HG03565 (cell line): ENCODE data around the gene DIAPH3.
A peak's percentile ranks its signal among the peaks of the same experiment; 100 is the strongest.

Experiments used
- ATAC-seq: cut with Tn5 transposase; IDR thresholded peaks from one replicate; pipeline ENCODE4 v1.9.1; 2021; ENCODE audit warnings: mild to moderate bottlenecking, moderate library complexity; ENCODE audit not compliant: unreplicated experiment

The DIAPH3 gene

GRCh38 chr13:59963383-59963782, 200.3 kb downstream of the DIAPH3 start:
- no peak for ATAC-seq

DNA sequence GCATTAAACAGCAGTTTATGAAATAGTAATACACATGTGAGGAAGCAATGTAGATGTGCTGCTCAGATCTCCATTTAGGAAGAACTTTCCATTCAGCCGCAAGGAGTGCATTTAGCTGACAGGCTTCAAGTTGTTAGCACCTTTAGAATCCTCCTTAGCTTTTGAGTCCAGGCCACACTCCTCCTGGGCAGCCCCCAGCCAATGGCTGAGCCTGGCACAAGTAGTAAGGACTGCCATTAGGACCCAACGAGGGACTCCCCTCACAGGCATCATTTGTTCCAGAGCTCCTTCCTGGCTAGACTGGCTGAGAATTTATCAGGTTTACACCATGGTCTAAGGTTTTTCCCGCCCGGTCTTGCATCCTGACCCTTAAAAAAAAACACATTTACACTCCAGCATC, 201.4 kb downstream of the DIAPH3 start:
- ATAC-seq = no peak

DNA sequence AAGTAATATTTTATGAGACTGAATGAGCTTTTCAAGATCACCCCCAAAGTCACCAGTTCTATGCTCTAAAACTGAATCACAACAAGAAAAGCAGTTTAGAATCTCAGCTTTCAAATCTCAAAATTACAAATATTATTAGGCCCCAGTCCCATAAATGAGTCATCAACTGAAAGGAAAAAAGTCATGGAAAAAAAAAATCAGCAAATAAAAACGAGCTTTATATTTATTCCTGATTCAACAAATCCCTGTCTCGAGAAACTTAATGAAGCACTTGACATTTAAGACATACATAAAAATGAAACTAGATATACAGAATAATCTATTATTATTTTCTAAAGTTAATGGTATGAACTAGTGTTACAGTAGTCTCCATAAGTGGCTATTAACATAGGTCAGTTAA, 203.0 kb downstream of the DIAPH3 start:
- no peak for ATAC-seq

- ATAC-seq = no peak
Measured at GRCh38 chr13:59957438-59957837, 206.3 kb downstream of the DIAPH3 start.

GRCh38 chr13:59954601-59955000, 209.1 kb downstream of the DIAPH3 start:
- no peak for ATAC-seq

- no peak for ATAC-seq
Measured at GRCh38 chr13:59951011-59951410, 212.7 kb downstream of the DIAPH3 start.

DNA sequence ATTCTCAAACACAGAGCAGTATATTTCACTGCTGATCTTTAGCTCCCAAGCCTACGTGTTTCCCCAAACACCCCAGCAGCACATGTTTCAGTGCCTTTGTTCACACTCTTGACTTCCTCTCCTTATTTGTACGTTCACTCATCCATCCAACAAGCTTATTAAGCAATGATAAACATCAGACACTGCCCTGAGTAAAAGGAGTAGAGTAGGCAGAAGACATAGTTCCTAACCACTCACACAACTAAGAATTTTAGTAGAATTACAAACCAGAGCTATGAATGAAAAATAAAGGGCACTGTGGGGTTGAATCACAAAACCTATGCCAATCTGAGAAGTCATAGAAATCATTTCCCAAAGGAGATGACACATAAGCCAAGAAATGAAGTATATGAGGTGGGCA, 213.5 kb downstream of the DIAPH3 start:
- ATAC-seq = no peak

- ATAC-seq = no peak
Measured at GRCh38 chr13:59948686-59949085, 215.0 kb downstream of the DIAPH3 start.

GRCh38 chr13:59946944-59947343, 216.8 kb downstream of the DIAPH3 start:
- ATAC-seq = no peak

GRCh38 chr13:59931621-59932020, 232.1 kb downstream of the DIAPH3 start:
- no peak for ATAC-seq

DNA sequence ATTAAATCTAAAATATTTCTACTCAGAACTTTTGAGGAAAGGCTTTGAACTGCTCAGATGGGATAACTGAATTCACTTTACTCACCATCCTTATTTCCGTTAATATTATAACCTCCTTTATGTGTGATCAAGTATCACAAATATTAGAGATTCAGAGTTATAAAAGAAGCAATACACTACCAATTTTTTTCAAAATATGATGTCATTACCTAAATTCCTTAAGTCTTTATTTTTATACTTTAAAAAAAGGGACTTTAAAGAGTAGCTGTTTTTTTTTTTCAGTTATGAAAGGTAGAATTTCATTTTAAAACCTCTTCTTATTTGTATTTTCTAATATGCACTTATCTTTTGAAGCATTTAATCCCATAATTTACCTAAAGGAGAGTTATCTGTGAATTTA, 239.5 kb downstream of the DIAPH3 start:
- no peak for ATAC-seq

DNA sequence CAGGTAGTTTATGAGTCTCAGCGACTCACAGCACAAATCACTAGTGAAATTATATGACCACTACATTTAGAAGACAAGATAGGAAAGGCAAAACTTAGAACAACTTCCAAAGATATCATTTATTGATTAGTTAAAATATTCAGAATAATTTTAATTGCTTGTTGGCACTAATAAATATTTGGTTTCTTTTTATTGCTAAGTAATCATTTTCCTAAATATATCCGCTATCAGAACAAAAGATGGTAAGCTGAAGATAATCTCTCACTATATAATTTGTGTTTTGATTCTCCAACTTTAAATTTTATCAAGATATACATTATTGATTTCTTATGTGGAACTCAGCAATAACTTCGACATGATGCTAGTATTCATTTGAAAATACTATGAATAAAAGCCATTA, 248.5 kb downstream of the DIAPH3 start:
- ATAC-seq = no peak

DNA sequence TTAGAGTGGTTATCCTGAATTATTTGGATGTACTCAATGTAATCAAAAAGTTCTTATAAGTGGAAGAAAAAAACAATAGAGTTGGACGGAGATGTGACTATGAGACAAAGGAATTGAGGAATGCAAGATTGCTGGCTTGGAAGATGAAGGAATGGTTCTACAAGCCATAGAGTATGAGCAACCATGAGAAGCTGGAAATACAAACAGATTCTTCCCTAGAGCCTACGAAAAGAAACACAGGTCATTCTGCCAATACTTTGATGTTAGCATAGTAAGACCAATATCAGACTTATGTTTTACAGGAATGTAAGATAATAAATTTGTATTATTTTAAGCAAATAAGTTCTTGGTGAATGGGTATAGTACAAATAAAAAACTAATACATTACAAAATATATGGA, 249.2 kb downstream of the DIAPH3 start:
- no peak for ATAC-seq

- ATAC-seq = peak; percentile 56
Measured at GRCh38 chr13:59906413-59907049, 257.2 kb downstream of the DIAPH3 start.

DNA sequence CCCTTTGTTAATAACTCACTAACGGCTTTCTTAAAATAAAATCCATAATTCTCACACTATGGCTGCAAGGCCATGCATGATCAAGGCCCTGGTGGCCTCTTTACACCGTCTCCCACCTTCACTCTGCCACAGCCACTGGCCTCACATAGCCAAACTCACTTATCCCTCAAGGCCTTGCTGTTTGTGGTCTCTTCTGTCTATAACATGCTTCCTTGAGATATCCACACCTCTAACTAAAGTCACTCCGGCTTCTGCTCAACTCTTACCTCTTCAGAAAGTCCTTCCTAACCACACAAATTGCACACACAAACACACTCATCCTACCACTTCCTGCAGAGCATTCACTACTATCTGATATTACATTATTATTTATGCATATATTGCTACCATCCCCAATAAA, 262.5 kb downstream of the DIAPH3 start:
- no peak for ATAC-seq

DNA sequence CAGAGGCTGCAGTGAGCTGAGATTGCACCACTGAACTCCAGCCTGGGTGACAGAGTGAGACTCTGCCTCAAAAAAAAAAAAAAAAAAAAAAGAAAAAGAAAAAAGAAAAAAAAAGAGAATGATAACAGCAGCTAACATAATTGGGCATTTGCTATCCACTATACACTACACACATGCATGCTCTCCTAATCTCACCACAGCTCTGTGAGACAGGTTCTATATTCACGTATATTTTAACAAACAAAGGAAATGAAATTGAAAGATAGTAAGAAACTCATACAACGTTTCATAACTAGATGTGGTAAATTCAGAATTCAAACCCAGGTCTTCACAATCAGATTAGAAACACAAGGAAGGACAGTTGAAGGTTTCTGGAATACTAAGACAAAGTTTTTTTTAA, 265.7 kb downstream of the DIAPH3 start:
- no peak for ATAC-seq

DNA sequence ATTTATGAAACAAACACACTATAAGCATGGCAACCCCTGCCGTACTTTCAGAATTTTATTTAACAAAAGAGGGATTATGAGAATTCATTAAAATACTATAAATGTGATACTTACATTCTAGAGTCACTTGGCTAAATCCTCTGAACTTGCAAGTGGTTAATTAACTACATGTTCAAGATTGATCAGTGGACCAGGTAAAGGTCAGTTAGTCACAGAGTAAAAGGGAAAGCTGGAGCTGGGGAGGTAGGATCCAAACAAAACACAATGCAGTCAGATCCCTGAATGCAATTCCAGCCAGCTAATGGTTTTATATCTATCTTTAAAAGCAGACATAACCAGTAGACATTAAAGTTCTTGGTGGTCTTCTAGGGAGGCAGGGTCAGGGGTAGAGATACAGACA, 270.5 kb downstream of the DIAPH3 start:
- no peak for ATAC-seq

DNA sequence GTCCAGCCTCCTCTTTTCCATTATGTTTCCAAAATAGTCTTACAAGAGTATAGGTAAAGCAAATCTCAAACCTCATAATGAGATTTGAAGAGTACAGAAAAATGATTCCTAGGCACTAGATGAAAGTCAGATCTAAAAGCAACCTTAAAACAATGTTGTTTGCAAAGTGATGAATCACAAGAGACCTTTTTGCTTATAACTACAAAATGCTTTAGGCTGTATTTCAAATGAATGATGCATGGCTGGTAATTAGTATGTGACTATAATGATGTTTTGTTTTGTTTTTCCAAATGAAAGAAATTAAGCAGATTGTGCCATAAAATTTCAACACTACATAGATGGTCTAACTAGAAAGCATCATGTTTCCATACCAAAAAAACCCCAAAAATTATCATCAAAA, 272.7 kb downstream of the DIAPH3 start:
- ATAC-seq = no peak

DNA sequence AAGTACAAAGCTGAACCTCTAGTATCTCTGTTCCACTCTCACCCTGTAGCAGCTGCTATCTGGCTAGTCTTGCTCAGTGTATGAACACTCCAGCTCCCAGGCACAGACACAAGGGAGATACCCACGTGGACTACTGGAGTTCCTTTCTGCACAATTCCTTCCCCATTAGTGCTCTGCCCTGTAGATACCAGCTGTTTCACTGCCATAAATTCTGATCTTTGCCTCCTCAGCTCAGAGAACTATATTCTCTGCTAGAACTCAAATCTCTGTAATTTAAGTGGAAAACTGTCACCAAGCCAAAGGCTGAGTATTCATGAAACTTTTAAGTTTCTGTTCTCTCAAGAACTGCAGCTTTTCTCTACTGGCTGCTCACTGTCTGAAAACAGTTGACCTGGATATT, 273.7 kb downstream of the DIAPH3 start:
- ATAC-seq = no peak

- no peak for ATAC-seq
Measured at GRCh38 chr13:59888408-59888807, 275.3 kb downstream of the DIAPH3 start.

- ATAC-seq = no peak
Measured at GRCh38 chr13:59885076-59885475, 278.7 kb downstream of the DIAPH3 start.

DNA sequence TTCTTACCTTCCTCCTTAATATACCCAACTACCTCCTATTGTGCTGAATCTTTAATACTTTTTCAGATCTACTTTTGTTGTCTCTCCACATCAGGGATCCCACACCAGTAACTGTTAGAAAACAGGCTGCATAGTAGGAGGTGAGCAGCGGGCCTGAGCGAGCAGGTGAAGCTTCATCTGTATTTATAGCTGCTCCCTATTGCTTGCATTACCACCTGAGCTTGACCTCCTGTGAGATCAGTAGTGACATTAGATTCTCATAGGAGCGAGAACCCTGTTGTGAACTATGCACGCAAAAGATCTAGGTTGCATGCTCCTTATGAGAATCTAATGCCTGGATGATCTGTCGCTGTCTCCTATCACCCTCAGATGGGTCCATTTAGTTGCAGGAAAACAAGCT, 279.8 kb downstream of the DIAPH3 start:
- no peak for ATAC-seq

GRCh38 chr13:59880468-59880867, 283.3 kb downstream of the DIAPH3 start:
- ATAC-seq = no peak
